Measurements from ENCODE around the gene NCF4. TPM values are rescaled to one million over a fixed set of nuclear protein-coding genes. Genes with fewer than 3 reads are reported as not detected.

NCF4 gene
- total RNA-seq, 1 donor from 2014 or later = not detected

- FAIRE-seq = no peak
- H3K27me3 ChIP-seq (ENCODE audit: control insufficient read depth, insufficient read depth, low read length) = no peaks in the 10 kb centered on the region
- no peaks in the 10 kb centered on the region for H3K36me3 ChIP-seq (ENCODE audit: control insufficient read depth, insufficient read depth, low read length)
- no peak for TF ChIP-seq CTCF (IDR thresholded peaks at IDR 0.05; ENCODE audit: insufficient read depth, low read length, severe bottlenecking)
- DNase-seq (ENCODE audit: low read depth) = no peak
- no peak overlapping the region for H3K4me3 ChIP-seq (ENCODE audit: low read depth, low read length)
Measured at GRCh38 chr22:36830601-36831000, 30.2 kb upstream of the NCF4 start.

- no peak for TF ChIP-seq CTCF (IDR thresholded peaks at IDR 0.05; ENCODE audit: insufficient read depth, low read length, severe bottlenecking)
- Histone ChIP-seq H3K27me3 (ENCODE audit: control insufficient read depth, insufficient read depth, low read length) (no peaks in the 10 kb centered on the region), H3K36me3 (ENCODE audit: control insufficient read depth, insufficient read depth, low read length) (no peaks in the 10 kb centered on the region), H3K4me3 (ENCODE audit: low read depth, low read length) (no peak overlapping the region)
- no peak for DNase-seq (ENCODE audit: low read depth)
- FAIRE-seq = no peak
Measured at GRCh38 chr22:36831206-36831605, 29.6 kb upstream of the NCF4 start.

GRCh38 chr22:36831717-36832116 lies 29.1 kb upstream of the NCF4 start:
- no peak for TF ChIP-seq CTCF (IDR thresholded peaks at IDR 0.05; ENCODE audit: insufficient read depth, low read length, severe bottlenecking)
- DNase-seq (ENCODE audit: low read depth) (no peak), FAIRE-seq (no peak)
- no peaks in the 10 kb centered on the region for H3K27me3 ChIP-seq (ENCODE audit: control insufficient read depth, insufficient read depth, low read length)
- H3K4me3 ChIP-seq (ENCODE audit: low read depth, low read length) = no peak overlapping the region
- H3K36me3 ChIP-seq (ENCODE audit: control insufficient read depth, insufficient read depth, low read length) = no peaks in the 10 kb centered on the region

DNA sequence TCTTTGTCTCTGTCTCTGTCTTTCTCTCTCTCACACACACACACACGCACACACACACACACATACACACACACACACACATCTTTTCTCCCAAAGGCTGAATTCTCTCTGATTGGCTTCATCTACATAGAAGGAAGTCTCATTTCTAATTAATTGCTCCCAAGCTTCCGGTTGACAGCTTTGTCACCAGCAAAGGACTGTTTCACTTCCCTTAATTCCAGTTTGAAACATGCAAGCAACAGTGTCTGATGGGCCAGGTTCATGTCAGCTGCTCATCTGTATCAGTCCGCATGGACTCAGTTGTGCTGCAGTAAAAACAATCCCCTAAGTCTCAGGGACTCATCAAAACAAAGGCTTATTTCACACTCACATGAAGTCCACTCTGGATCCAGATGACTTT lies 27.7 kb upstream of the NCF4 start:
- no peak for TF ChIP-seq CTCF (IDR thresholded peaks at IDR 0.05; ENCODE audit: insufficient read depth, low read length, severe bottlenecking)
- Histone ChIP-seq H3K4me3 (ENCODE audit: low read depth, low read length) (no peak overlapping the region), H3K36me3 (ENCODE audit: control insufficient read depth, insufficient read depth, low read length) (no peaks in the 10 kb centered on the region), H3K27me3 (ENCODE audit: control insufficient read depth, insufficient read depth, low read length) (no peaks in the 10 kb centered on the region)
- no peak for DNase-seq (ENCODE audit: low read depth)
- no peak for FAIRE-seq

- no peak for FAIRE-seq
- no peaks in the 10 kb centered on the region for H3K27me3 ChIP-seq (ENCODE audit: control insufficient read depth, insufficient read depth, low read length)
- TF ChIP-seq CTCF (IDR thresholded peaks at IDR 0.05; ENCODE audit: insufficient read depth, low read length, severe bottlenecking) = no peak
- no peak for DNase-seq (ENCODE audit: low read depth)
- H3K36me3 ChIP-seq (ENCODE audit: control insufficient read depth, insufficient read depth, low read length) = no peaks in the 10 kb centered on the region
- no peak overlapping the region for H3K4me3 ChIP-seq (ENCODE audit: low read depth, low read length)
Measured at GRCh38 chr22:36835903-36836302, 24.9 kb upstream of the NCF4 start.
